Stomach (tissue), 4 donors: Measurements from ENCODE around the gene PDILT.
"Not testable (repeated sequence)": the region's sequence is repeated elsewhere in the genome, so short reads cannot be mapped to it uniquely, and the experiment has no call there.

Source experiments
- EP300 ChIP-seq: sonication (generic); formaldehyde crosslinking; IDR thresholded peaks from one replicate; pipeline ENCODE4 v1.6.1; 2017; ENCODE audit warnings: antibody characterized with exemption
- POLR2A ChIP-seq, 4 donors: fragments of 450-650 bp; IDR thresholded peaks; one replicate each; pipeline ENCODE4 v1.6.1; 2016; ENCODE audit warnings: antibody characterized with exemption in 4 of 4, control low read depth in 2 of 4, mild to moderate bottlenecking in 1 of 4, moderate library complexity in 1 of 4
- POLR2AphosphoS5 ChIP-seq, 3 donors: sonication (generic); formaldehyde crosslinking; IDR thresholded peaks; one replicate each; pipeline ENCODE4 v1.6.1; 2016; ENCODE audit warnings: antibody characterized with exemption in 3 of 3
- TF ChIP-seq, protein P1 (sequence below), 7 experiments: fragments of 450-650 bp in 4 of 7; fragments of 200-600 bp in 3 of 7; sonication (generic) in 3 of 7; IDR thresholded peaks; one replicate each; pipeline ENCODE4 v1.5.1; 2016 to 2019; ENCODE audit warnings: antibody characterized with exemption in 7 of 7, control low read depth in 2 of 7, mild to moderate bottlenecking in 1 of 7

DNA sequence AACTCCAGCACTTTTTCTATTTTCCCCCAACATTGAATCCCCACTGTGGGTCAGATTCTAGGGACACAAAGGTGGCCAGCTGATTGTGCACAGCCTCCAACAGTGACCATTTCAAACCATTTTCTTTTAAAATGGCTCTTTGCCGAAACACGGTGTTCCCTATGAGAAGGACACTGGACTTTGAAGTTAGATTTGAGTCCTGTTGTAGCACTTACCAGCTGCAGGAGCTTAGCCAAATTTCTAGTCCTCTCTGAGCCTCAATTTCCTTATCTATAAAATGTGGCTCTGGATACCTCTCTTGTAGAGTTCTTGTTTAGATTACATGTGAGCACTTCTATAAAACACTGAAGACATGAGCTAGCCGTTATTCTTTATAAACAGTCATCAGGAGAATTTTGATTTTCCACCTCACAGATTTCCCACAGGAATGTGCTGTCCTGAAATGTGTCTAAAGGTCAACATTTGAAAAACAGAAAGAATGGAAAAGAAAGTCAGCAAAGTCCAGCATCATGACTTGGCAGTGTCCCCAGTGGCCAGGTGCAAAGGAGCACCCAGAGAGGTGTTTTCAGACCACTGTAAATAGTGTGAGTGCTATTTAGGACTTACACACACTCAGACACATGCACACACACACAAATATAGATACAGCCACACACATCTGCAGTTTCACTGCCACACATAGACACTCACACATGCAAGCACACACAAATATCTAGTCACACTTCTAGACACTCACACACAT lies 42.3 kb upstream of the PDILT start:
- TF ChIP-seq, protein P1, sequence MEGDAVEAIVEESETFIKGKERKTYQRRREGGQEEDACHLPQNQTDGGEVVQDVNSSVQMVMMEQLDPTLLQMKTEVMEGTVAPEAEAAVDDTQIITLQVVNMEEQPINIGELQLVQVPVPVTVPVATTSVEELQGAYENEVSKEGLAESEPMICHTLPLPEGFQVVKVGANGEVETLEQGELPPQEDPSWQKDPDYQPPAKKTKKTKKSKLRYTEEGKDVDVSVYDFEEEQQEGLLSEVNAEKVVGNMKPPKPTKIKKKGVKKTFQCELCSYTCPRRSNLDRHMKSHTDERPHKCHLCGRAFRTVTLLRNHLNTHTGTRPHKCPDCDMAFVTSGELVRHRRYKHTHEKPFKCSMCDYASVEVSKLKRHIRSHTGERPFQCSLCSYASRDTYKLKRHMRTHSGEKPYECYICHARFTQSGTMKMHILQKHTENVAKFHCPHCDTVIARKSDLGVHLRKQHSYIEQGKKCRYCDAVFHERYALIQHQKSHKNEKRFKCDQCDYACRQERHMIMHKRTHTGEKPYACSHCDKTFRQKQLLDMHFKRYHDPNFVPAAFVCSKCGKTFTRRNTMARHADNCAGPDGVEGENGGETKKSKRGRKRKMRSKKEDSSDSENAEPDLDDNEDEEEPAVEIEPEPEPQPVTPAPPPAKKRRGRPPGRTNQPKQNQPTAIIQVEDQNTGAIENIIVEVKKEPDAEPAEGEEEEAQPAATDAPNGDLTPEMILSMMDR (IDR thresholded peaks at IDR 0.05): not testable (repeated sequence)
- TF ChIP-seq POLR2A (IDR thresholded peaks at IDR 0.05); EP300; POLR2AphosphoS5 (IDR thresholded peaks at IDR 0.05): not testable (repeated sequence)
